HG03135 (cell line): Measurements from ENCODE around the gene LPCAT1.
"Not testable (repeated sequence)": the region's sequence is repeated elsewhere in the genome, so short reads cannot be mapped to it uniquely, and the experiment has no call there.

Experiments
- ATAC-seq: cut with Tn5 transposase; IDR thresholded peaks from one replicate; pipeline ENCODE4 v1.9.1; 2021; ENCODE audit warnings: mild to moderate bottlenecking, moderate library complexity; ENCODE audit not compliant: unreplicated experiment

Gene LPCAT1

GRCh38 chr5:1468629-1469527 is 54.9 kb downstream of the LPCAT1 start:
- no peak for ATAC-seq

- no peak for ATAC-seq
Measured at GRCh38 chr5:1468247-1468612, 55.5 kb downstream of the LPCAT1 start.

- no peak for ATAC-seq
Measured at GRCh38 chr5:1467341-1468246, 56.2 kb downstream of the LPCAT1 start.

- no peak for ATAC-seq
Measured at GRCh38 chr5:1466631-1467265, 57.0 kb downstream of the LPCAT1 start.

- no peak for ATAC-seq
Measured at GRCh38 chr5:1465966-1466471, 57.7 kb downstream of the LPCAT1 start.

- ATAC-seq: no peak
Measured at GRCh38 chr5:1465117-1465516, 58.6 kb downstream of the LPCAT1 start.

- no peak for ATAC-seq
Measured at GRCh38 chr5:1464511-1464910, 59.2 kb downstream of the LPCAT1 start.

- ATAC-seq: no peak
Measured at GRCh38 chr5:1464096-1464446, 59.7 kb downstream of the LPCAT1 start.

GRCh38 chr5:1463326-1464095 is 60.2 kb downstream of the LPCAT1 start:
- ATAC-seq: no peak

- ATAC-seq: no peak
Measured at GRCh38 chr5:1462358-1462757, 61.4 kb downstream of the LPCAT1 start.

- ATAC-seq: no peak
Measured at GRCh38 chr5:1461396-1461795, 62.4 kb downstream of the LPCAT1 start.

GRCh38 chr5:1460054-1460682 is 63.6 kb downstream of the LPCAT1 start:
- no peak for ATAC-seq

- not testable (repeated sequence) for ATAC-seq
Measured at GRCh38 chr5:1459435-1459834, 64.3 kb downstream of the LPCAT1 start.

- not testable (repeated sequence) for ATAC-seq
Measured at GRCh38 chr5:1456110-1456881, 67.5 kb downstream of the LPCAT1 start.

- no peak for ATAC-seq
Measured at GRCh38 chr5:1453613-1454012, 70.1 kb downstream of the LPCAT1 start.

GRCh38 chr5:1449081-1449630 is 74.6 kb downstream of the LPCAT1 start:
- ATAC-seq: no peak

GRCh38 chr5:1448511-1449011 is 75.2 kb downstream of the LPCAT1 start:
- no peak for ATAC-seq

- no peak for ATAC-seq
Measured at GRCh38 chr5:1447671-1448361, 75.9 kb downstream of the LPCAT1 start.
